ENCODE results near the gene CPE.

The CPE gene

GRCh38 chr4:165364452-165365080 lies 14.2 kb upstream of the CPE start:
- no peak for DNase-seq (ENCODE audit: low spot score)
- no peak for FAIRE-seq

- no peak for FAIRE-seq
- no peak for DNase-seq (ENCODE audit: low spot score)
Observed at GRCh38 chr4:165367040-165367439, 11.8 kb upstream of the CPE start.

GRCh38 chr4:165368114-165368513 lies 10.7 kb upstream of the CPE start:
- DNase-seq (ENCODE audit: low spot score) (no peak), FAIRE-seq (no peak)

- FAIRE-seq = no peak
Observed at GRCh38 chr4:165368567-165368966, 10.2 kb upstream of the CPE start.

GRCh38 chr4:165369522-165369921 lies 9.3 kb upstream of the CPE start:
- FAIRE-seq (no peak), DNase-seq (ENCODE audit: low spot score) (no peak)

More at GRCh38 chr4:165368567-165368966, 10.2 kb upstream of the CPE start:
- no peak for DNase-seq (ENCODE audit: low spot score)

- DNase-seq (ENCODE audit: low spot score) (no peak), FAIRE-seq (no peak)
Observed at GRCh38 chr4:165370530-165370929, 8.3 kb upstream of the CPE start.

- no peak for FAIRE-seq
- no peak for DNase-seq (ENCODE audit: low spot score)
Observed at GRCh38 chr4:165375465-165375864, 3.3 kb upstream of the CPE start.

GRCh38 chr4:165378398-165378744 lies 437 bp upstream of the CPE start:
- DNase-seq (ENCODE audit: low spot score) = no peak
- FAIRE-seq = no peak

GRCh38 chr4:165379678-165380064 lies 863 bp downstream of the CPE start:
- DNase-seq (ENCODE audit: low spot score) = no peak

GRCh38 chr4:165380805-165381204 lies 2.0 kb downstream of the CPE start:
- DNase-seq (ENCODE audit: low spot score) = no peak
- no peak for FAIRE-seq

More at GRCh38 chr4:165379678-165380064, 863 bp downstream of the CPE start:
- FAIRE-seq = no peak

GRCh38 chr4:165381821-165382373 lies 3.1 kb downstream of the CPE start:
- DNase-seq (ENCODE audit: low spot score) = no peak
- no peak for FAIRE-seq

- no peak for DNase-seq (ENCODE audit: low spot score)
- FAIRE-seq = no peak
Observed at GRCh38 chr4:165382640-165383039, 3.8 kb downstream of the CPE start.

GRCh38 chr4:165383591-165384073 lies 4.8 kb downstream of the CPE start:
- FAIRE-seq = no peak
- DNase-seq (ENCODE audit: low spot score) = no peak

GRCh38 chr4:165384186-165384585 lies 5.4 kb downstream of the CPE start:
- DNase-seq (ENCODE audit: low spot score) (no peak), FAIRE-seq (no peak)

- no peak for FAIRE-seq
- DNase-seq (ENCODE audit: low spot score) = no peak
Observed at GRCh38 chr4:165384598-165384997, 5.8 kb downstream of the CPE start.

- FAIRE-seq (no peak), DNase-seq (ENCODE audit: low spot score) (no peak)
Observed at GRCh38 chr4:165385126-165385525, 6.3 kb downstream of the CPE start.

- FAIRE-seq = no peak
- no peak for DNase-seq (ENCODE audit: low spot score)
Observed at GRCh38 chr4:165386328-165386727, 7.5 kb downstream of the CPE start.

GRCh38 chr4:165388756-165389155 lies 9.9 kb downstream of the CPE start:
- FAIRE-seq = no peak
- DNase-seq (ENCODE audit: low spot score) = no peak

GRCh38 chr4:165393051-165393450 lies 14.2 kb downstream of the CPE start:
- DNase-seq (ENCODE audit: low spot score) = no peak
- FAIRE-seq = no peak

GRCh38 chr4:165393704-165394103 lies 14.9 kb downstream of the CPE start:
- DNase-seq (ENCODE audit: low spot score) (no peak), FAIRE-seq (no peak)

GRCh38 chr4:165394275-165394674 lies 15.5 kb downstream of the CPE start:
- DNase-seq (ENCODE audit: low spot score) = no peak
- no peak for FAIRE-seq

GRCh38 chr4:165398570-165398969 lies 19.8 kb downstream of the CPE start:
- DNase-seq (ENCODE audit: low spot score) (no peak), FAIRE-seq (no peak)

- DNase-seq (ENCODE audit: low spot score) = no peak
- FAIRE-seq = no peak
Observed at GRCh38 chr4:165402375-165402774, 23.6 kb downstream of the CPE start.
